GM12891 (cell line): ENCODE data around the gene SLC35E2B.
"Not testable (repeated sequence)": the region's sequence is repeated elsewhere in the genome, so short reads cannot be mapped to it uniquely, and the experiment has no call there.

Source experiments
- POLR2A ChIP-seq: IDR thresholded peaks from 2 replicates; pipeline ENCODE4 v1.6.1; 2011; ENCODE audit warnings: low read depth, low read length, control low read depth
- POLR2AphosphoS5 ChIP-seq: IDR thresholded peaks from 2 replicates; pipeline ENCODE4 v1.6.1; 2011; ENCODE audit warnings: low read depth, low read length, control low read depth
- TAF1 ChIP-seq: IDR thresholded peaks from 2 replicates; pipeline ENCODE4 v1.6.1; 2011; ENCODE audit warnings: low read depth, low read length, control low read depth

- TF ChIP-seq POLR2A, POLR2AphosphoS5, TAF1: not testable (repeated sequence)
These were observed 44.9 kb downstream of the SLC35E2B start for GRCh38 chr1:1647567-1648241.
